Measurements from ENCODE around the gene GAL. TPM values are rescaled to one million over a fixed set of nuclear protein-coding genes. Genes with fewer than 3 reads are reported as not detected.

The GAL gene
- total and polyA plus RNA-seq, 8 donors, result 0.38 to 6.3 (median 0.98) TPM

DNA sequence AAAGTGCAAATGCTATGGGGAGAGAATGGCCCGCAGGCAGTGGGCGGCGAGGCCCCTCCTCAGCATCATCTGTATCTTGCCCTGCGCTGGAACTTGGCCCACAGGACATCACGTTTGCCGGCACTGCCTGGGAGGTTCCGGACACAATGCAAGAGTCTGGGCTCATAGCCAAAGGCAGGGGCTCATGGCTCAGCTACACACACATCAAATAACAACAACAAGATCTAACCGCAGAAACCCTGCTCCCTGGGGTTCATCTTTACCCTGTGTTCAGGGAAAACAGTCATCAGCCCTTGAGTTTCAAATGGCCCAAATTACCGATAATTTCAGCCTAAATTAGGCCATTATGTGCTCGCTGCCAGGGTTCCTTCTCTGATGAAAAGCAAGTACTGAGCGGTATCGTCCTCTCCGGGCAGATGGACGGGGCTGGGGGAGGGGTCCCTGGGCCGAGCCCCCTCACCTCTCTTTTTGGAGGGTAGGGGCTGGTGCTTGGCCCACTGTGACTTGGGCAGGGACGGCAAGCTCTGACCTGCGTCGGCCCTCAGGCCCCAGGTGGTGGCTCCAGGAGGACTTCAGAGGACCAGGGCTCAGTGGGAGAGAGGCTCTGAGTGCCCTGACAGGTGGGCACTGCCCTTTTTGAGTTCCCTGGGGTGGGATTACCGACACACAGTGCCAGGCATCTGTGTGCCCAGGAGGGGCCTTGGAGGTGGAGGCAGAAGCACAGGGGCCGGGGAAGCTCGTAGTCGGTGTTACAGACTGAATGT, 25.0 kb upstream of the GAL start:
- Histone ChIP-seq H3K9me3 (no peaks in the 10 kb centered on the region), H3K27ac (no peak overlapping the region), H3K27me3 (no peaks in the 10 kb centered on the region), H3K36me3 (no peaks in the 10 kb centered on the region), H3K4me3 (no peak overlapping the region), H3K4me1 (no peaks in the 10 kb centered on the region)
- DNase-seq (peak in 2 of 6 donors; percentile 29 to 39), FAIRE-seq (no peak), ATAC-seq (peak in 3 of 4 donors; percentile 44 to 81 (median 69))
- no peak for TF ChIP-seq CTCF (IDR thresholded peaks at IDR 0.05)
- intact Hi-C loops (cut with DNase I), result no loop called here
- WGBS, 2 donors, result 55 to 58% methylated on average over 22 of the region's 22 CpGs

DNA sequence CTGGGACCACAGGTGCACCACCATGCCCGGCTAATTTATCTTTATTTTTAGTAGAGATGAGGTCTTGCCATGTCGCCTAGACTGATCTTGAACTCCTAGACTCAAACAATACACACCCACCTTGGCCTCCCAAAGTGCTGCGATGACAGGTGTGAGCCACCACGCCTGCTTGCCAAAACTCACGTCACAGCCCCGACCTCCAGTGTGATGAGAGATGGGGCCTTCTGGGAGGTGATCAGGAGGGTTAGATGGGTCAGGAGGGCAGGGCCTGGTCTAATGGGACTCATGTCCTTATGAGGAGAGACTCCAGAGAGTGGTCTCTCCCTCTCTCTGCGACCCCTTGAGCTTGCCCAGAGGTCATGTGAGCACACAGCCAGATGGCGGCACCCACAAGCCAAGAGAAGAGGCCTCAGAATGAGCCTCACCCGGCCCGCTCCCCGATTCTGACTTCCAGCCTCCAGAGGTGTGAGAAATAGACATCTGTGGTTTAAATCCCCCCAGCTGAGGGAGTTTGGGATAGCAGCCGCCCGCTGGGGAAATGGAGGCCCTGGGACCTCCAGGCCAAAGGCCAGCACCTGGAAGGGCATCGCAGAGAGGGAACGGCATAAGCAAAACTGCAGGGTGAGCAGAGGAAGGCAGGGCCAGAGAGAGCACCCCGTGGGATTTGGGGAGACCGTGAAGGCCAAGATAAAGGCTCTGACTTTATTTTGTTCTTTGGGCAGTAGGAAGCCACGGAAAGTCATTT, 24.1 kb upstream of the GAL start:
- Histone ChIP-seq H3K27ac (no peak overlapping the region), H3K9me3 (no peaks in the 10 kb centered on the region), H3K27me3 (no peaks in the 10 kb centered on the region), H3K4me3 (no peak overlapping the region), H3K4me1 (no peaks in the 10 kb centered on the region), H3K36me3 (no peaks in the 10 kb centered on the region)
- intact Hi-C loops (cut with DNase I), result no loop called here
- FAIRE-seq (no peak), ATAC-seq (no peak), DNase-seq (no peak)
- no peak for TF ChIP-seq CTCF (IDR thresholded peaks at IDR 0.05)
- 74 to 81% methylated on average over 18 of the region's 18 CpGs for WGBS, 2 donors

DNA sequence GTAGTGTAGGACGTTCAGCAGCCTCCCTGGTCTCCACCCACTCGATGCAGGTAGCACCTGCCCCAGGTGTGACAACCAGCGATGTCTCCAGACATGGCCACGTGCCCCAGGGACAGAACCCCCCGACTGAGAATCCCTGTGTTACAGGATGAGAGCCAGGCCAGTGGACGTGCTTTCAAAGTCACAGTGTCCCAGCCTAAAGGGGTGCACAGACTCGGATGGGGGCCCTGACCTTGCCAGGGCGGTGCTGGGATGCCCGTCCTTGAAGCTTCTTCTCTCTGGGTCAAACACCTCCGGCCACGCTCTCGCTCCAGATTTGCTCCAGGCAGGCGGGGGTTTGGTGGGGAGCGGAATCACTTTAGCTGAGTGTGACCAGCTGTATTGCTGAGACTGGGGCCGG, 23.3 kb upstream of the GAL start:
- FAIRE-seq, result no peak
- H3K4me1 ChIP-seq, result no peaks in the 10 kb centered on the region
- intact Hi-C loops (cut with DNase I), result no loop called here
- no peaks in the 10 kb centered on the region for H3K36me3 ChIP-seq
- ATAC-seq, result no peak
- H3K4me3 ChIP-seq, result no peak overlapping the region
- no peak for TF ChIP-seq CTCF (IDR thresholded peaks at IDR 0.05)
- no peaks in the 10 kb centered on the region for H3K27me3 ChIP-seq
- 65 to 67% methylated on average over 15 of the region's 15 CpGs for WGBS, 2 donors
- DNase-seq, result no peak
- no peaks in the 10 kb centered on the region for H3K9me3 ChIP-seq
- H3K27ac ChIP-seq, result no peak overlapping the region

DNA sequence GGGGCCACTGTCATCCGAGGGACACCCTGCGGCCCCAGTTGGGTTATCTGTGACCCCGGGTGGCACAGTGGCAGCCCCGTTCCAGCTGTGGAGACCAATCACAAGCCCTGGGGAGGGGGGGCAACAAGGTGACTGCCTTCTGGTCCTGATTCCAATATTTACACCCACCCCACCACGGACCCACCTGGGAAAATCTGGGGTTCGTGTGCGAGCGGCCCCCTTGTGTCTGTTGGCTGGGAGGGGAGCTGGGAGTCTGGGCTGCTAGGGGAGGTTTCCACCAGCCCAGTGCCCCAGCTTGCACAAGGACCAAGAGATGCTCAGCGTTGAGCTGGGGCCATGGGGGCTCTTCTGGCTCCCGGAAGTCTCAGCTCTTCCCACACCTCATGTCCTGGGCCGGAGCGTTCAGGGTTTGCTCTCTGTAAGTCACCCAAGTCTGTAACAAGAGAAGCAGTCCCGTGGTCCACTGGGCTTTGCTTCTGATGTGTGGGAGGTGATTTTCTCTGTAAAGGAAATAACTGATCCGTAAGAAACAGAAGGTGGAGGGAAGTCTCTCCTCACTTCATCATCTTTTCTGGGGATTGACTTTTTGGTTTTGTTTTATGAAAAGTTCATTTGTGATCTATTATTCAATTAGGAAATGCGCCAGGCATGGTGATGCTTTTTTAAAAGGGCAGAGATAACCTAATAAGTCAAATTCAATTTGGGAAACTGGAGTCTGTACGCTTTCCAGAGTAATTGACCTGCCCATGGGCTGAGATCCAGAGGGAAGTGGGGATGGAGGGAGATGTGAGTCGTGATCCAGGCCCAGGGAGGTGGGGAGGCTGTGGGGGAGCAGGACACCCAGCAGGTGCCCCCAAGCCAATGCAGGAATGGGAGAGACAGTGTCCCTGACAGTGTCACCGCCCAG, 22.4 kb upstream of the GAL start:
- no peaks in the 10 kb centered on the region for H3K4me1 ChIP-seq
- no peak overlapping the region for H3K4me3 ChIP-seq
- intact Hi-C loops (cut with DNase I), result no loop called here
- no peaks in the 10 kb centered on the region for H3K9me3 ChIP-seq
- ATAC-seq (no peak), FAIRE-seq (no peak), DNase-seq (no peak)
- H3K36me3 ChIP-seq, result no peaks in the 10 kb centered on the region
- no peak for TF ChIP-seq CTCF (IDR thresholded peaks at IDR 0.05)
- WGBS, 2 donors, result 66 to 74% methylated on average over 18 of the region's 18 CpGs
- no peaks in the 10 kb centered on the region for H3K27me3 ChIP-seq
- H3K27ac ChIP-seq, result no peak overlapping the region

All from pancreas (tissue), 10 donors.